H1 (cell line): Measurements from ENCODE around the gene ADGRB2.

Experiments
- CTCF ChIP-seq, 3 experiments: IDR thresholded peaks; 1 replicate in 2 of 3; 2 replicates in 1 of 3; pipeline versions ENCODE4 v1.5.1 to v1.6.1; 2011; ENCODE audit warnings: low read length in 3 of 3, mild to moderate bottlenecking in 3 of 3, inconsistent platforms in 2 of 3, low read depth in 1 of 3, moderate library complexity in 1 of 3; ENCODE audit not compliant: insufficient read depth in 1 of 3; ENCODE audit errors: control extremely low read depth in 1 of 3
- HDAC6 ChIP-seq: IDR thresholded peaks from one replicate; pipeline ENCODE4 v1.7.1; 2012; ENCODE audit warnings: low read depth, mild to moderate bottlenecking, inconsistent platforms, low read length, moderate library complexity
- KDM5A ChIP-seq: fragments of 200-600 bp; IDR thresholded peaks from 2 replicates; pipeline ENCODE4 v1.7.1; 2012; ENCODE audit warnings: mild to moderate bottlenecking, low read length, inconsistent platforms, mixed read lengths

DNA sequence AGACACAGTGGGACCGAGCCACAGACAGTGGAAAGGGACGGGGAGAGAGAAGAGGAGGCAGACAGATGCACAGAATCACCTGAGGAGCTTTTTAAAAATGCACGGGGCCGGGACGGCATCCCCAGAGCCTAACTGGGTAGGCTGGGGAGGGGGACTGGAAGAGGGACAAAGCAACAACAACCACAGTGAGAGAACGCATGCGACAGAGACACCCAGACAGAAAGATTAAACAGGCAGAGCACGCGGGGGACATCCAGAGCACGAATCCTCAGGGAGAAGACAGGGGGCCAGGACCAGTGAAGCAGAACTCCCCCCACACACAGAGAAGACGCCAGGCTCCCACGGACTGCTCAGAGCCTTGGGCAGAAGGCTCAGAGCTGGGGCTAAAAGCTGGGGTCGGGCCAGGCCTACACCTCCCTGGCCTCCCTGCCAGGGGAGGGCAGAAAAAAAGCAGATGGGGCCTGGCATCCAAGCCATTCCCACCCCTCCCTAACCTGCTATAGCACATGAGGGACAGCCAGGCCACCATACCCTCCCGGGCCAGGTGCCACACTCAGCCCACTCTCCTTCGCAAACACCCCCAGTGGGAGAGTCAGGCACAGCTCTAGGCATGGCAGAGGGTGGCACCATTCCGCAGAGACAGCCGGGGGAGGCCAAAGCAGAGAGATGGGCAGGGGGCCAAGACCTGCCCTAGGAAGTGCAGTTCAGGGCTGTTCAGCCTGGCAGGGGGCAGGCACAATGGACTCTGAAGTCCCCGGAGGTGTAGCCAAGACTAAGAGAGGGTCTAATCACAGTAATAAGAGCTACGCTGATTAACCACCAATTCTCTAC lies 30.5 kb downstream of the ADGRB2 start:
- TF ChIP-seq CTCF (IDR thresholded peaks at IDR 0.05; ENCODE audit: control extremely low read depth in 1 of 3, insufficient read depth in 1 of 3, low read depth in 1 of 3, low read length in 3 of 3) (no peak), KDM5A (no peak), HDAC6 (no peak)
